Kasumi-1 (cell line): ENCODE results near the gene RGL1.
"Not testable (repeated sequence)": the region's sequence is repeated elsewhere in the genome, so short reads cannot be mapped to it uniquely, and the experiment has no call there.

Source experiments
- DNase-seq, 2 experiments: peaks; one replicate each; lab custom pipeline; 2025; lab: John Stamatoyannopoulos, UW

Gene RGL1

GRCh38 chr1:183804916-183805841, at the start of gene RGL1:
RGL1 (plus strand) TSS chr1:183805120; CDS start chr1:183805298, 178 bp downstream.
- peak; percentile 13 to 20 for DNase-seq

- DNase-seq: no peak
Observed at GRCh38 chr1:183756326-183756725, 48.6 kb upstream of the RGL1 start.

GRCh38 chr1:183757061-183757460, 47.9 kb upstream of the RGL1 start:
- no peak for DNase-seq

- DNase-seq: no peak
Observed at GRCh38 chr1:183758913-183759312, 46.0 kb upstream of the RGL1 start.

GRCh38 chr1:183760661-183761060, 44.3 kb upstream of the RGL1 start:
- no peak for DNase-seq

- no peak for DNase-seq
Observed at GRCh38 chr1:183761871-183762270, 43.0 kb upstream of the RGL1 start.

- DNase-seq: not testable (repeated sequence)
Observed at GRCh38 chr1:183762856-183763255, 42.1 kb upstream of the RGL1 start.

GRCh38 chr1:183764981-183765380, 39.9 kb upstream of the RGL1 start:
- no peak for DNase-seq

- DNase-seq: no peak
Observed at GRCh38 chr1:183769956-183770815, 34.7 kb upstream of the RGL1 start.

- DNase-seq: no peak
Observed at GRCh38 chr1:183770816-183771128, 34.1 kb upstream of the RGL1 start.

- DNase-seq: no peak
Observed at GRCh38 chr1:183773482-183774274, 31.2 kb upstream of the RGL1 start.

- DNase-seq: no peak
Observed at GRCh38 chr1:183774938-183775337, 30.0 kb upstream of the RGL1 start.

- no peak for DNase-seq
Observed at GRCh38 chr1:183776731-183777130, 28.2 kb upstream of the RGL1 start.

- no peak for DNase-seq
Observed at GRCh38 chr1:183777328-183777727, 27.6 kb upstream of the RGL1 start.

- no peak for DNase-seq
Observed at GRCh38 chr1:183778045-183778444, 26.9 kb upstream of the RGL1 start.

- DNase-seq: no peak
Observed at GRCh38 chr1:183778568-183779433, 26.1 kb upstream of the RGL1 start.

GRCh38 chr1:183780159-183780558, 24.8 kb upstream of the RGL1 start:
- DNase-seq: no peak

GRCh38 chr1:183780757-183781156, 24.2 kb upstream of the RGL1 start:
- DNase-seq: no peak

GRCh38 chr1:183783342-183783741, 21.6 kb upstream of the RGL1 start:
- DNase-seq: no peak

GRCh38 chr1:183783767-183784637, 20.9 kb upstream of the RGL1 start:
- no peak for DNase-seq
